Activated naive CD4-positive, alpha-beta T cell treated with anti-CD3 and anti-CD28 coated beads, Interleukin-2, amount 10 ng/mL, durations not matched to agents 7 days and 5 days (primary cell): ENCODE data around the gene NTM.

ENCODE experiments used
- CTCF ChIA-PET: fragments of 350-600 bp; sonication (Branson Sonifier 250); formaldehyde crosslinking; loops from one replicate; lab custom pipeline; 2021; ENCODE audit warnings: antibody characterized with exemption; lab: Charles Lee
- DNase-seq: peaks from one replicate; pipeline ENCODE4 v3.0.0-alpha.2; 2020
- H3K27ac Mint-ChIP-seq: one replicate; pipeline ENCODE4 v1.8.0; 2021; ENCODE audit warnings: mild to moderate bottlenecking, moderate library complexity, mixed read lengths
- H3K27me3 Mint-ChIP-seq: one replicate; pipeline ENCODE4 v1.8.0; 2021; ENCODE audit warnings: mild to moderate bottlenecking, mixed read lengths
- H3K36me3 Mint-ChIP-seq: one replicate; pipeline ENCODE4 v1.8.0; 2021; ENCODE audit warnings: mixed read lengths
- H3K4me1 Mint-ChIP-seq: one replicate; pipeline ENCODE4 v1.8.0; 2021; ENCODE audit warnings: mixed read lengths
- H3K4me3 Mint-ChIP-seq: one replicate; pipeline ENCODE4 v1.8.0; 2021; ENCODE audit warnings: mild to moderate bottlenecking, moderate library complexity, mixed read lengths
- H3K9me3 Mint-ChIP-seq: one replicate; pipeline ENCODE4 v1.8.0; 2021; ENCODE audit warnings: mixed read lengths

NTM gene

DNA sequence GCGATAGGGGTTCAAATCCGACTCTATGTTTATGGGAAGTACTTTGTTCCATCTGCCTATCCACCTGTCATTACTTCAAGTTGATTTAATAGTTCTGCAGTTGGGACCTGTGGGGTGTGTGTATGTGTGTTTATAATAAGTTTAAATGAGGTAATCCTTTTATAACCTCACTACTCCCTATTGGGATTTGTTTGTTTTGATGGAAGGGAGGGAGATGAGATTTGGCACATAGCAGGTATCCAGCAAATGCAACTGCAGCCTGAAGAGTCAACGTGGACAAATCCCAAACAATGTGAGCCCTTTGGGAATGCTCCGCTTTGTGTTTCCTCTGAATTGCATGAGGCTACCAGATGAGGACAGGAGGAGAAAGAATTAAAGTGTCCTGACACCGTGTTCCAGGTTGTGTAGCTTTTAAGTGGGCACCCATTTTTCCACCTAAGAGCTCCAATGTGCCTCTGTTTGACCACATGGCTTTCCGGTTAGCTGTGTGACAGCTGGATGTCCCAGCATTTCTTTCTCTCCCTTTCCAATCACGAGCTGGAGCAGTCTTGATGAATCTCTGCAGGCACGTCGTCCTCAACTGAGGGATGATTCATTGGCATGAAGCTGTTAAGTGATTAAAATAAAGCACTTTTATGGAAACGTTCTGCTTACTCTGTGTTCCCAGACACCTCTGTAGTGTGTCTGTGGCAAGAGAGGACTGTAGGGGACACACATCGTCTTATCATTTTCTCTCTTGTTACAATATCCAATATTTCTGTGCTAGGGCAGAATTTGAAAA is 610.7 kb downstream of the NTM start:
- Mint-ChIP-seq H3K4me3 (no peak overlapping the region), H3K27ac (no peak overlapping the region), H3K36me3 (no peaks in the 10 kb centered on the region), H3K4me1 (no peaks in the 10 kb centered on the region), H3K9me3 (peaks cover 18% of the 10 kb centered on the region), H3K27me3 (no peaks in the 10 kb centered on the region)
- CTCF ChIA-PET, result no interaction called here
- DNase-seq, result no peak

DNA sequence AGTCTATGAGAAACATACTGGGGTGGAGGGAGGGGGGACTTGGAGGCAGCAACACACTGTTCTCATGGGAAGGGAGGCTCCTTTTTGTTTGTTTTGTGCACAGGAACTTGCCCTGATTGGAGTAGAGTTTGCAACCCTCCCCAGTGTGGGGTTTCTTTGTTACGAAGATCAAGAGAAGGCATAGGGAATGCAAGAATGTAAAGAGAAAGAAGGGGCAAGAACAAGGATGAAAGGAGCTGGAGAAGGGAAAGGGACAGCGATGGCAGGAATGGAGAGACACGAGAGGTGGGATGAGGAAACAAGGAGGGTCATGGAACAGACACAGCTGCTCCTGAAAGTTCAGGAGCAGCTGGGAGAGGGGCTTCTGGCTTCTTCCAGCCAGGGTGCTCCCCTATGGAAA is 611.7 kb downstream of the NTM start:
- Mint-ChIP-seq H3K27ac (no peak overlapping the region), H3K9me3 (peaks cover 18% of the 10 kb centered on the region), H3K4me1 (no peaks in the 10 kb centered on the region), H3K4me3 (no peak overlapping the region), H3K27me3 (no peaks in the 10 kb centered on the region), H3K36me3 (no peaks in the 10 kb centered on the region)
- CTCF ChIA-PET, result no interaction called here
- no peak for DNase-seq

DNA sequence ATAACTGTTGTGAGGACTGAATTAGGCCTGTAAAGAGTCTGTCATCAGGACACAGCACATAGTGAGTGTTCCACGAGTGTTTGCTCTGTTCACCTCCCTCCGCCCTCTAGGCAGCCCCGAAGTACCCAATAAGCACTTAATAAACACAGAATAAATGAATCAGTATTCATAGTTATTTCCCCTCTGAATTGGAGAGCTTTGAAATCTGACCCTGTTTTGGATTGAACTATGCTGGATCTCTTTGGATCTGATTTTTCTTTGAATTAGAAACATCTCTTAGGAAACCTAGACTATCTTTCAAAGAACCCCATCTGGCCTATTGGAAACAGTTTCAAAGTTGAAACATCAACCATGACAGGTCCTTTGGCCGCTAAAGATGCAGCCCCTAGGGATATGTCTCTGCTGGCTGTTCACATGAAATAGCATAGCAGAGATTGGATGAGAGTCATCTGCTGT is 615.5 kb downstream of the NTM start:
- Mint-ChIP-seq H3K27ac (no peak overlapping the region), H3K27me3 (no peaks in the 10 kb centered on the region), H3K36me3 (no peaks in the 10 kb centered on the region), H3K4me3 (no peak overlapping the region), H3K4me1 (no peaks in the 10 kb centered on the region), H3K9me3 (peaks cover 11% of the 10 kb centered on the region)
- DNase-seq, result no peak
- CTCF ChIA-PET, result no interaction called here

DNA sequence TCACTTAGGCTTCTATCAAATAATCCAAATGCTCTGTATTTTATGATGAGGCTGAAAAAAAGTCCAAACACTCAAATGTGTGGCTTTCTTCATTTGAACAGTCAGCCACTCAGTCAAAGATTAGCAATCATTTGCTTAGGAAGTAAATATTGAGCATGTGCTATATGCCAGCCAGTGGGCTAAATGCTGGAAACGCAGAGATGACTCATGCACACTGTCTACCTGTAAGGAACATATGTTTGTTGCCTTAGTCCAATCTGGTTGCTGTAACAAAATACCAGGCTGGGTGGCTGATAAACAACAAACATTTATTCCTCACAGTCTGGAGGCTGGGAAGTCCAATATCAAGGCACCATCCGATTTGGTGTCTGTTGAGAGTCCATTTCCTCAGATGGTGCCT is 617.3 kb downstream of the NTM start:
- no peak for DNase-seq
- H3K4me1 Mint-ChIP-seq, result no peaks in the 10 kb centered on the region
- CTCF ChIA-PET, result no interaction called here
- H3K27me3 Mint-ChIP-seq, result no peaks in the 10 kb centered on the region
- no peaks in the 10 kb centered on the region for H3K36me3 Mint-ChIP-seq
- no peak overlapping the region for H3K27ac Mint-ChIP-seq
- H3K9me3 Mint-ChIP-seq, result peaks cover 11% of the 10 kb centered on the region
- H3K4me3 Mint-ChIP-seq, result no peak overlapping the region

DNA sequence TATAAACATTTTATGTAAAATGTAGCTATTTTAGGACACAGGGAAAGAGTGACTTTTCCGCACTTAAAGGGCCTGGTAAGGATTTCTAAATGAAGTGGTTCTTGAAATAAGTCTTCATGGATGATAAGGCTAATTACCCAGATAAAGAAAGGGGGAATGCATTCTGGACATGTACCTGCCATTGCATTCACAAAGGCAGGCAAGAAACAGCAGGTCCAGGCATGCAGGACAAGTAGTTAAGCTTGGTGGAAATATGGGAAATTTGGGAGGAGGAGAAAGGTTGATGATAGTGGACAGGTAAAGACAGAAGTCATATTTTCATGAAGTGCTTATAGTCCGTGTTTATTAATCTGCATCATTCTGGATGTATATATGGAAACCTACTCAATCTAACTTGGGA is 621.2 kb downstream of the NTM start:
- peaks cover 6% of the 10 kb centered on the region for H3K9me3 Mint-ChIP-seq
- H3K27ac Mint-ChIP-seq, result no peak overlapping the region
- no peaks in the 10 kb centered on the region for H3K27me3 Mint-ChIP-seq
- H3K4me3 Mint-ChIP-seq, result no peak overlapping the region
- H3K4me1 Mint-ChIP-seq, result no peaks in the 10 kb centered on the region
- CTCF ChIA-PET, result no interaction called here
- H3K36me3 Mint-ChIP-seq, result no peaks in the 10 kb centered on the region
- DNase-seq, result no peak

DNA sequence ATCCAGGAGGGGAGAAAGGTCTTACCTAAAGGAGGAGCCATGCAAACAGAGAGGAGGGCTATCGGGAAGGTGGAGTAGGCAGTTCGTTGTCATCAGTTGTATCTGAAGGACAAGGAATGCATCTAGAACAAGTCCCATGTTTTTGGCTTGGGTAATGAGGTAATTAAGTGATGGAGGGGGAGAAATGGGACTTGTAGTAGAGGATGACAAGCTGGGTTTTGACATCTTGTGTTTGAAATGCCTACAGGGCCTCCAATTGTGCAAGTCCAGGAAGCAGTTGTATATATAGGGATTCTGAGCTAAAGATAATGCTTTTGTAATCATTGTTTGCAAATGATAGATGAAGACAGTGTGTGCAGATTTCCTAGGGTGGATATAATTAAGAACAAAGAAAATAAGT is 622.8 kb downstream of the NTM start:
- CTCF ChIA-PET, result no interaction called here

DNA sequence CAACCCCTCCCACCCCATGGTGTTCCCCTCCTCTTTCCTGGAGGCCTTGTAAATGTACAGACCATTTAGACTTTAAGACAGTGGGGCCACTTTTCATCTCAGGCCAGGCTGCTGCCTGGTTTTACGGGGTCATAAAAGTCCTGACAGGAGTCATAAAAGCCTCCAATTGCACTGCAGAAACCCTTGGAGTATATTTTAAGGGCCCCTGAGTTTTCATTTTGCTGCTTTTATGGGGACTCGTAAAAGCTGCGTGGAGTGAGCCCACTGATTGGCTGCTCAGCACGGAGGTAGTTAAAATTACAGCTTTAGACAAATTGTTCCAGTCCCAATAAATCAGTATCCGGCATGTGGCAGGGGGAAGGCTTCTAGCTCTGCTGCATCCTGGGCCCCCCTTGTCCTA is 627.6 kb downstream of the NTM start:
- H3K4me1 Mint-ChIP-seq, result no peaks in the 10 kb centered on the region
- H3K27ac Mint-ChIP-seq, result no peak overlapping the region
- CTCF ChIA-PET, result no interaction called here
- no peaks in the 10 kb centered on the region for H3K27me3 Mint-ChIP-seq
- no peak for DNase-seq
- no peaks in the 10 kb centered on the region for H3K36me3 Mint-ChIP-seq
- H3K9me3 Mint-ChIP-seq, result peaks cover 12% of the 10 kb centered on the region
- no peak overlapping the region for H3K4me3 Mint-ChIP-seq

More for the DNA sequence above, 622.8 kb downstream of the NTM start:
- Mint-ChIP-seq H3K36me3 (no peaks in the 10 kb centered on the region), H3K4me1 (no peaks in the 10 kb centered on the region), H3K27me3 (no peaks in the 10 kb centered on the region), H3K27ac (no peak overlapping the region), H3K9me3 (peaks cover 12% of the 10 kb centered on the region), H3K4me3 (no peak overlapping the region)
- DNase-seq, result no peak

DNA sequence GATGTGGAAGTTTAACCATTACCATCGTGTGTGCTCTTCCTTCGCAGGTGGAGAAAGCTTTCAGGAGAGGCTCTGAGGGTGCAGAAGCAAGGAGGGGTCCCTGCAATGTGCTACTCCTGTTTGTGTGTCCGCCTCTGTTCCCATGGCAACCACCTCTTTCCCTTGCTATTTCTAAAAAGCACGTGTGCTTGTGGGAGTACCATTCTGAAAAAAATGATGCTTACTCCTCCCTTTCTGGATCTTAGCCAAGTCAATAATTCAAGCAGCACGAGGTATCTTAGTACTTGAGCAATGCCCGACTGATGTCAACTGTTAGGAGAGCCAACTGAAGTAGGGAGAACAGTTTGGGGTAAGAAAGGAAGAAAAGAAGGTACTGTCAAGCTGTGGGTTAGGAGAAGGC is 628.7 kb downstream of the NTM start:
- Mint-ChIP-seq H3K4me3 (no peak overlapping the region), H3K9me3 (peaks cover 12% of the 10 kb centered on the region), H3K4me1 (no peaks in the 10 kb centered on the region), H3K36me3 (no peaks in the 10 kb centered on the region), H3K27me3 (no peaks in the 10 kb centered on the region), H3K27ac (no peak overlapping the region)
- no peak for DNase-seq
- CTCF ChIA-PET, result no interaction called here

DNA sequence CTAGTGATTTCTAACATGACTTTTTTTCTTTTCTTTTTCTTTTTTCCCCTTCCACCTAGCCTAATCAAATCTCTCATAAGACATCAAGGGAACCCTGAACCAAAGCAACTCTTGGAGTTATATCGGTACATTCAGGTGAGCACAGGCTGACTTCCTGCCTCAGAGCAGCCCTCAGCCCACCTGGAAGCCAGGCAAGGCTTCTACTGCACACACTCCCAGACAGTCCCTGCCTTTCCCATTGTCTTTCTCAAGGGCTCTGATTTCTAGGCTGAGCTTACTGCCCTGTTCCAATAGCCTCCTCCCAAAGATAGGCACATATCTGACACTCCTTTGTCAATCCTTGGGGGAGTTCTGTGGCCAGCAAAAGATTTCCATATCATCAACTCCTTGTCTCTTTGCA is 629.5 kb downstream of the NTM start:
- no peak overlapping the region for H3K27ac Mint-ChIP-seq
- CTCF ChIA-PET, result no interaction called here
- no peaks in the 10 kb centered on the region for H3K4me1 Mint-ChIP-seq
- no peaks in the 10 kb centered on the region for H3K36me3 Mint-ChIP-seq
- no peaks in the 10 kb centered on the region for H3K27me3 Mint-ChIP-seq
- H3K9me3 Mint-ChIP-seq, result peaks cover 12% of the 10 kb centered on the region
- no peak for DNase-seq
- no peak overlapping the region for H3K4me3 Mint-ChIP-seq

DNA sequence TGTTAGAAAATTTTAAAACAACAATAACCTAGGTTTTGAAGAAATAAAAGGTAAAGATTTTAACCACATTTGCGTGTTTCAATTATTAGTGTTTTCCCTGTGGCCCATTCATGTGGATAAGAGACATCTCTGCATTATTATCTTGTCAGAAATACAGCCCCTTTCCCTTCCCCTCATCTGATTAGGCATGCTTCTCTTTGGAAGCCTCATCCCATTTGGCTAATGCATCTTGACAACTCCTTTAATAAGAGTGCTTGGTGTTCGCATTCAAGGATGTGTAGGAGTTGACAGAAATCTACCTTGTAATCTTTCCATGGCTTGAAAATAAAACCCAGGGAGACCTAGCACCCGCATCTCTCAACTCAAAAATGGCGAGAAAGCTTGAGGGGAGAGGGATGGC is 635.5 kb downstream of the NTM start:
- Mint-ChIP-seq H3K36me3 (no peaks in the 10 kb centered on the region), H3K27ac (no peak overlapping the region), H3K27me3 (no peaks in the 10 kb centered on the region), H3K4me1 (no peaks in the 10 kb centered on the region), H3K4me3 (no peak overlapping the region), H3K9me3 (no peaks in the 10 kb centered on the region)
- no peak for DNase-seq
- CTCF ChIA-PET, result no interaction called here

DNA sequence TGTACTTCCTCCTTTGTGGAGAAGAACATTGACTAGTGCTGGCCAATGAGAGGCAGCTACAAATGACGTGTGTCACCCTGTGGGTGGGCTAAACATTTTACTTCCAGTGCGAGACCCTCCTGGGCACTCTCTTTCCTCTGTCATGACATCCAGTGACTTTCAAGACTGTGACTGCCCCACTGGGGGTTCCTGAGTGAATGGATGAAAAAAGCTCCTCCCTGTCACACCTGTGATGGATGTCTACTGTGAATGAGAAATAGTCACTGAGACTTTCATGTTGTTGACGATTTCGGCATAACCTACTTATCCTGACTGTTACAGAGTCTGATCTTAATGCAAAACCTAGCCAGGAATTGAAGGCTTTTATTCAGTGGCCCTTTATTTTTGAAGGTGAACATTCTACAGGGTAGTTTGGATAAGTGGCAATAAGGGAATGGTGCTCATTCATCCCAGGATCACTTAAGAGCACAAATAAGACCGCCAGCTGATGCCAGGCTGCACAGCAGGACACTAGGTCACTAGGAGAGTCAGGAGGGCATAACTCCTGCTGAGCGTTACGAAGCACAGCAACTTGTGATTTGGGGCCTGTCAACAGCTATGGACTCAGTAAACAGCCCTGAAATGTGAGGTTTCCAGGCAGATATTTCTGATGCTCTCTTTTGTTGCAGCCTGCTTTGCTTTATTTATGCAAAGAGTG is 636.6 kb downstream of the NTM start:
- CTCF ChIA-PET, result no interaction called here
- Mint-ChIP-seq H3K4me3 (no peak overlapping the region), H3K27ac (no peak overlapping the region), H3K9me3 (no peaks in the 10 kb centered on the region), H3K27me3 (no peaks in the 10 kb centered on the region), H3K36me3 (no peaks in the 10 kb centered on the region), H3K4me1 (no peaks in the 10 kb centered on the region)
- no peak for DNase-seq

DNA sequence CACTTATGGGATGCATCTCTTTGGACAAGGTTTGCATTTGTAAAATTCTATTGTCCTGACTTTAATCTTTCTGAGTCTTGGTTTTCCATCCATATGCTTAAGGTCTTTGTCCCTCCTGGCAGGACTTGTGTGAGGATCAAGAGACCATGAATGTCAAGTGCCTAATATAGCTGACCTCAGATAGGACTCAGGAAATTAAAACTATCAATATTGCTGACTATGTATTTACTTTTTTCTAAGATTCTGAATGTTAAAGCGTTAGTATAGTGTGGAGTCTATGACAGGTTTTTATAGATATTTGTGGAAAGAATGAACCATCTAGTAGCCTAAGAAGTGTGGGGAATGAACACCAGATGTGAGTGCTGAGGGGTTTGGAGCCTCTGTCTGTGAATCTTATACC is 637.8 kb downstream of the NTM start:
- no peaks in the 10 kb centered on the region for H3K36me3 Mint-ChIP-seq
- H3K27me3 Mint-ChIP-seq, result no peaks in the 10 kb centered on the region
- H3K4me3 Mint-ChIP-seq, result no peak overlapping the region
- no peak overlapping the region for H3K27ac Mint-ChIP-seq
- CTCF ChIA-PET, result no interaction called here
- no peak for DNase-seq
- no peaks in the 10 kb centered on the region for H3K4me1 Mint-ChIP-seq
- H3K9me3 Mint-ChIP-seq, result no peaks in the 10 kb centered on the region

DNA sequence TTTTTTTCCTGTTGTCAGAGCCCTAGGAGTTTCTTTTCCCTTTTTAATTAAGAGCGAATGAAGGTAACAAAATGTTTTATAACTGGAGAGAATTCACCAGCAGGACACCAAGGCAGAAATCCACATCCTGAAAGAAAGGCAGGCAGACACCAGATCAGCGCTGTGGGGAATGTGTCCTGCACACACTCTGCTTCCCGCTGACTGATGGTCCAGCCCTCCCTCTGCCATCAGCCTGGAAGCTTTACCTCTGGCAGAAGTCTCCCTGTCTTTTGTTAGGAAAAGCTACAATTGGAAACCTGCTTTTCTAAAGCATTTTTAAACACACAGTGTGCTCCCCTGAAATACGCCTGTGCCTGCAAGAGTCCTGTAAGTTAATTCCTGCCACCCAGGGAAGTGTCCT is 638.5 kb downstream of the NTM start:
- no peak for DNase-seq
- Mint-ChIP-seq H3K27me3 (no peaks in the 10 kb centered on the region), H3K36me3 (no peaks in the 10 kb centered on the region), H3K27ac (no peak overlapping the region), H3K9me3 (no peaks in the 10 kb centered on the region), H3K4me3 (no peak overlapping the region), H3K4me1 (no peaks in the 10 kb centered on the region)
- CTCF ChIA-PET, result no interaction called here

DNA sequence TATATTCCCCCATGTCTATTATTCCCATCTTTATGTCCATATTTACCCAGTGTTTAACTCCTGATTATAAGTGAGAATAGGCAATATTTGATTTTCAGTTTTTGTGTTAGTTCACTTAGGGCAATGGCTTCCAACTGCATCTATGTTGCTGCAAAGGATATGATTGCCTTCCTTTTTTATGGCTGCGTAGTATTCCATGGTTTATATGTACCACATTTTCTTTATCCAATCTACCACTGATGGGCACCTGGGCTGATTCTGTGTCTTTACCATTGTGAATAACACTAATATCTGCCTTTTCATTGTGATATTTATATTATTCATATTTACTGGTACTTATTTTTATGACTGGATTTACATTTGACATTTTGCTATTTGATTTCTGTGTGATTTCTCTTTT is 649.6 kb downstream of the NTM start:
- Mint-ChIP-seq H3K27me3 (no peaks in the 10 kb centered on the region), H3K36me3 (no peaks in the 10 kb centered on the region), H3K9me3 (peaks cover 6% of the 10 kb centered on the region), H3K27ac (no peak overlapping the region), H3K4me3 (no peak overlapping the region), H3K4me1 (no peaks in the 10 kb centered on the region)
- DNase-seq, result no peak
- CTCF ChIA-PET, result no interaction called here

DNA sequence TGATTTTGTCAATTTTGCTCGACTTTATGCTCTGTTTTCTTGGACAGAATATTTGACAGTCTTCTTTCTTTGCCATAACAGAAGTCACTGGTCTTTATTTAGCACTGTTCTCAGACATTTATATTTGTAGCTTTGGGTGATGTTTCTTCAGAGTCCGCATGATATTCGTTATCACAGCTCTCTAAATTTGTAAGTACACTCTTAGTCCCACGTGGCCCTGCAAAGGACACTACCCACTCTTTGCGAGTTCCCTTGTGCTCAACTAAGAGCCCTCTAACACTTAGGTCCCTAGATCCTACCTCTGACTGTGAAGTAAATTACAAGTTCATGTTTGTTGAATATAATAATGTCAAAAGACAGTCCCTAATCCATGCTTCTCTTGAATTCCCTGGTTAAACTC is 651.9 kb downstream of the NTM start:
- Mint-ChIP-seq H3K4me1 (no peaks in the 10 kb centered on the region), H3K9me3 (peaks cover 6% of the 10 kb centered on the region), H3K4me3 (no peak overlapping the region), H3K27me3 (no peaks in the 10 kb centered on the region), H3K36me3 (no peaks in the 10 kb centered on the region), H3K27ac (no peak overlapping the region)
- CTCF ChIA-PET, result no interaction called here
- DNase-seq, result no peak
